GM12878 (cell line): ENCODE measurements around the gene KIAA1671. TPM values are rescaled to one million over a fixed set of nuclear protein-coding genes. Genes with fewer than 3 reads are reported as not detected.

Experiments used
- ATAC-seq: fragments of 200-7000 bp; cut with Tn5 transposase; 3 replicates; pipeline ENCODE4 v1.9.1; 2020; ENCODE audit warnings: mild to moderate bottlenecking, moderate library complexity
- BruUV-seq: library from RNA; stranded (reverse); fragments of 400-500 nt; replicated peaks from 2 replicates; lab custom pipeline; 2021; lab: Mats Ljungman, UMichigan
- CTCF ChIA-PET: fragments of 300-600 bp; sonication (Branson Sonifier 250); formaldehyde crosslinking; extraction: SDS; loops from one replicate; lab custom pipeline; 2021; ENCODE audit warnings: inconsistent platforms; lab: Yijun Ruan, JAX
- POLR2A ChIA-PET: fragments of 350-600 bp; formaldehyde crosslinking; extraction: SDS; loops from one replicate; lab custom pipeline; 2021; ENCODE audit warnings: inconsistent platforms; lab: Charles Lee
- RAD21 ChIA-PET: fragments of 300-600 bp; sonication (Branson Sonifier 250); formaldehyde crosslinking; loops from one replicate; lab custom pipeline; 2023; ENCODE audit warnings: antibody characterized with exemption; ENCODE audit not compliant: unreplicated experiment; lab: Charles Lee
- SMC1A ChIA-PET: fragments of 300-600 bp; sonication (Branson Sonifier 250); formaldehyde crosslinking; loops from one replicate; lab custom pipeline; 2023; ENCODE audit not compliant: unreplicated experiment, uncharacterized antibody; lab: Charles Lee
- DNase-seq: peaks from one replicate; pipeline ENCODE4 v3.0.0-alpha.2; 2011; ENCODE audit warnings: low read depth, low spot score
- FAIRE-seq: peaks from 3 replicates; lab custom pipeline; 2011; peaks lifted over from hg19 to GRCh38; lab: Jason Lieb, UNC
- H2AFZ ChIP-seq: 2 replicates; pipeline ENCODE4 v1.6.0; 2011; ENCODE audit warnings: low read depth, low read length, control low read depth; ENCODE audit not compliant: control insufficient read depth
- H3K27ac ChIP-seq: 2 replicates; pipeline ENCODE4 v1.5.1; 2011; ENCODE audit warnings: control low read depth; ENCODE audit not compliant: control insufficient read depth, insufficient read depth
- H3K27me3 ChIP-seq, 2 experiments: replicated peaks in 1 of 2; 2 replicates each; pipeline versions ENCODE4 v1.6.0 to v1.6.1; 2011; ENCODE audit warnings: low read length in 1 of 2; ENCODE audit not compliant: control insufficient read depth in 2 of 2, insufficient read depth in 2 of 2
- H3K36me3 ChIP-seq, 2 experiments: 2 replicates each; pipeline ENCODE4 v1.5.1; 2011; ENCODE audit warnings: low read length in 1 of 2; ENCODE audit not compliant: control insufficient read depth in 2 of 2, insufficient read depth in 2 of 2
- H3K4me1 ChIP-seq: 2 replicates; pipeline ENCODE4 v1.6.1; 2011; ENCODE audit warnings: mild to moderate bottlenecking, low read length, moderate library complexity, mixed read lengths; ENCODE audit not compliant: control insufficient read depth, insufficient read depth
- H3K4me2 ChIP-seq: 2 replicates; pipeline ENCODE4 v1.6.0; 2011; ENCODE audit warnings: control low read depth; ENCODE audit not compliant: control insufficient read depth, insufficient read depth
- H3K4me3 ChIP-seq: fragments of 200-600 bp; sonication (generic); 2 replicates; pipeline ENCODE4 v1.5.1; 2016
- H3K79me2 ChIP-seq: 2 replicates; pipeline ENCODE4 v1.6.0; 2011; ENCODE audit warnings: low read length; ENCODE audit not compliant: control insufficient read depth, insufficient read depth
- H3K9ac ChIP-seq: 2 replicates; pipeline ENCODE4 v1.8.0; 2011; ENCODE audit warnings: low read length, control low read depth, mixed read lengths; ENCODE audit not compliant: control insufficient read depth, insufficient read depth
- H3K9me3 ChIP-seq: replicated peaks from 3 replicates; pipeline ENCODE4 v1.5.1; 2011; ENCODE audit warnings: mild to moderate bottlenecking, low read length; ENCODE audit not compliant: control insufficient read depth, insufficient read depth
- H4K20me1 ChIP-seq: 2 replicates; pipeline ENCODE4 v1.6.0; 2011; ENCODE audit not compliant: control insufficient read depth, insufficient read depth
- ASH2L ChIP-seq: fragments of 300-600, 200-600 bp; sonication (generic); IDR thresholded peaks from 2 replicates; pipeline ENCODE4 v1.6.1; 2017; ENCODE audit warnings: low read depth, mild to moderate bottlenecking, borderline replicate concordance
- CEBPB ChIP-seq, 2 experiments: fragments of 150-350 bp in 1 of 2; IDR thresholded peaks; 2 replicates each; pipeline ENCODE4 v1.6.1; 2012 to 2014; ENCODE audit warnings: low read depth in 2 of 2, low read length in 2 of 2, borderline replicate concordance in 1 of 2, inconsistent platforms in 1 of 2
- HDAC2 ChIP-seq: fragments of 200-600 bp; sonication (generic); IDR thresholded peaks from 2 replicates; pipeline ENCODE4 v1.6.1; 2017
- IRF4 ChIP-seq: IDR thresholded peaks from 2 replicates; pipeline ENCODE4 v1.6.1; 2011; ENCODE audit warnings: low read depth, low read length
- MTA3 ChIP-seq: IDR thresholded peaks from 2 replicates; pipeline ENCODE4 v1.6.1; 2012; ENCODE audit warnings: low read length, inconsistent platforms, borderline replicate concordance
- MYC ChIP-seq: IDR thresholded peaks from 2 replicates; pipeline ENCODE4 v1.6.1; 2011; ENCODE audit warnings: mild to moderate bottlenecking, low read length, moderate library complexity, inconsistent platforms; ENCODE audit not compliant: insufficient read depth, insufficient replicate concordance, insufficient read length, severe bottlenecking
- PML ChIP-seq: IDR thresholded peaks from 2 replicates; pipeline ENCODE4 v1.6.1; 2012; ENCODE audit warnings: low read length, inconsistent platforms
- RAD51 ChIP-seq: fragments of 450-650 bp; IDR thresholded peaks from 2 replicates; pipeline ENCODE4 v1.6.1; 2016; ENCODE audit warnings: moderate library complexity, mild to moderate bottlenecking, inconsistent platforms
- SIX5 ChIP-seq: IDR thresholded peaks from 2 replicates; pipeline ENCODE4 v1.6.1; 2011; ENCODE audit warnings: mild to moderate bottlenecking, low read depth, low read length, moderate library complexity; ENCODE audit not compliant: severe bottlenecking
- WGBS: methylation state at CpG from one replicate; pipeline ENCODE4 v1.1.6; 2016; ENCODE audit warnings: low lambda C conversion rate; ENCODE audit not compliant: insufficient replicate concordance, insufficient coverage; ENCODE audit errors: missing lambda C conversion rate; 5-methylcytosine and 5-hydroxymethylcytosine counted together
- in situ Hi-C: fragments of 300-500 bp; cut with MboI; formaldehyde crosslinking; loops from 9 replicates; pipeline ENCODE4 v1.14.3; 2018; ENCODE audit warnings: mixed read lengths
- intact Hi-C: fragments of 100-400 bp; cut with micrococcal nuclease; formaldehyde crosslinking; loops from one replicate; pipeline ENCODE4 v1.14.2; 2022; ENCODE audit not compliant: unreplicated experiment
- polyA plus RNA-seq, 11 experiments: library from polyadenylated mRNA; depleted of rRNA in 4 of 11; unstranded in 6 of 11; stranded (reverse) in 5 of 11; fragments of >200 nt; fragmentation: Nextera tagmentation in 4 of 11; fragmentation: Illumina TruSeq in 1 of 11; extraction: Ambion mirVana in 4 of 11; extraction: Trizol in 1 of 11; gene quantifications; 1 replicate in 1 of 11; 2 replicates in 10 of 11; pipeline versions ENCODE4 v1.2.1 to v1.2.3, GENCODE V29; 2011 to 2016; ENCODE audit warnings: inconsistent platforms in 2 of 11, missing spikeins in 2 of 11, low read depth in 1 of 11
- total RNA-seq, 4 experiments: library from RNA; depleted of rRNA in 3 of 4; stranded (reverse); fragments of >200 nt in 3 of 4; fragmentation: Illumina TruSeq in 1 of 4; extraction: Trizol in 1 of 4; gene quantifications; 2 replicates each; pipeline versions ENCODE4 v1.2.1 to v1.2.3, GENCODE V29; 2013 to 2021
- TF ChIP-seq, protein P1 (sequence below): fragments of 450-650 bp; formaldehyde crosslinking; IDR thresholded peaks from 2 replicates; pipeline ENCODE4 v1.5.0; 2022; ENCODE audit warnings: mild to moderate bottlenecking, missing genetic modification characterization
- TF ChIP-seq, protein P2 (sequence below): IDR thresholded peaks from 2 replicates; pipeline ENCODE4 v1.6.1; 2012; ENCODE audit warnings: low read depth, low read length, improper control_type of control experiment
- TF ChIP-seq, protein P3 (sequence below): IDR thresholded peaks from 2 replicates; pipeline ENCODE4 v1.6.1; 2011; ENCODE audit warnings: low read depth, mild to moderate bottlenecking, low read length, moderate library complexity, borderline replicate concordance; ENCODE audit errors: extremely low read depth

Gene KIAA1671
- total and polyA plus RNA-seq, 10 of the 15 experiments (the other 5 are each of a cell fraction or from before 2014, with no cell fraction given) = 0.05 to 2.7 (median 0.33) TPM

GRCh38 chr22:25077056-25077455 lies 124.5 kb downstream of the KIAA1671 start:
- H3K36me3 ChIP-seq = no peaks in the 10 kb centered on the region
- H3K79me2 ChIP-seq = no peaks in the 10 kb centered on the region
- no peak for TF ChIP-seq PML
- TF ChIP-seq, protein P1, sequence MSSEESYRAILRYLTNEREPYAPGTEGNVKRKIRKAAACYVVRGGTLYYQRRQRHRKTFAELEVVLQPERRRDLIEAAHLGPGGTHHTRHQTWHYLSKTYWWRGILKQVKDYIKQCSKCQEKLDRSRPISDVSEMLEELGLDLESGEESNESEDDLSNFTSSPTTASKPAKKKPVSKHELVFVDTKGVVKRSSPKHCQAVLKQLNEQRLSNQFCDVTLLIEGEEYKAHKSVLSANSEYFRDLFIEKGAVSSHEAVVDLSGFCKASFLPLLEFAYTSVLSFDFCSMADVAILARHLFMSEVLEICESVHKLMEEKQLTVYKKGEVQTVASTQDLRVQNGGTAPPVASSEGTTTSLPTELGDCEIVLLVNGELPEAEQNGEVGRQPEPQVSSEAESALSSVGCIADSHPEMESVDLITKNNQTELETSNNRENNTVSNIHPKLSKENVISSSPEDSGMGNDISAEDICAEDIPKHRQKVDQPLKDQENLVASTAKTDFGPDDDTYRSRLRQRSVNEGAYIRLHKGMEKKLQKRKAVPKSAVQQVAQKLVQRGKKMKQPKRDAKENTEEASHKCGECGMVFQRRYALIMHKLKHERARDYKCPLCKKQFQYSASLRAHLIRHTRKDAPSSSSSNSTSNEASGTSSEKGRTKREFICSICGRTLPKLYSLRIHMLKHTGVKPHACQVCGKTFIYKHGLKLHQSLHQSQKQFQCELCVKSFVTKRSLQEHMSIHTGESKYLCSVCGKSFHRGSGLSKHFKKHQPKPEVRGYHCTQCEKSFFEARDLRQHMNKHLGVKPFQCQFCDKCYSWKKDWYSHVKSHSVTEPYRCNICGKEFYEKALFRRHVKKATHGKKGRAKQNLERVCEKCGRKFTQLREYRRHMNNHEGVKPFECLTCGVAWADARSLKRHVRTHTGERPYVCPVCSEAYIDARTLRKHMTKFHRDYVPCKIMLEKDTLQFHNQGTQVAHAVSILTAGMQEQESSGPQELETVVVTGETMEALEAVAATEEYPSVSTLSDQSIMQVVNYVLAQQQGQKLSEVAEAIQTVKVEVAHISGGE = no peak
- no peak for TF ChIP-seq IRF4
- TF ChIP-seq MTA3 = no peak
- TF ChIP-seq RAD51 = no peak
- no peak for TF ChIP-seq MYC
- no peak for TF ChIP-seq CEBPB (IDR thresholded peaks at IDR 0.05; ENCODE audit: borderline replicate concordance in 1 of 2, low read depth in 2 of 2, low read length in 2 of 2)
- TF ChIP-seq, protein P2, sequence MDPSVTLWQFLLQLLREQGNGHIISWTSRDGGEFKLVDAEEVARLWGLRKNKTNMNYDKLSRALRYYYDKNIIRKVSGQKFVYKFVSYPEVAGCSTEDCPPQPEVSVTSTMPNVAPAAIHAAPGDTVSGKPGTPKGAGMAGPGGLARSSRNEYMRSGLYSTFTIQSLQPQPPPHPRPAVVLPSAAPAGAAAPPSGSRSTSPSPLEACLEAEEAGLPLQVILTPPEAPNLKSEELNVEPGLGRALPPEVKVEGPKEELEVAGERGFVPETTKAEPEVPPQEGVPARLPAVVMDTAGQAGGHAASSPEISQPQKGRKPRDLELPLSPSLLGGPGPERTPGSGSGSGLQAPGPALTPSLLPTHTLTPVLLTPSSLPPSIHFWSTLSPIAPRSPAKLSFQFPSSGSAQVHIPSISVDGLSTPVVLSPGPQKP = no peak
- TF ChIP-seq ASH2L = no peak
- TF ChIP-seq, protein P3, sequence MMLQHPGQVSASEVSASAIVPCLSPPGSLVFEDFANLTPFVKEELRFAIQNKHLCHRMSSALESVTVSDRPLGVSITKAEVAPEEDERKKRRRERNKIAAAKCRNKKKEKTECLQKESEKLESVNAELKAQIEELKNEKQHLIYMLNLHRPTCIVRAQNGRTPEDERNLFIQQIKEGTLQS = no peak
- no peak for TF ChIP-seq HDAC2
- no peak for TF ChIP-seq SIX5
- ChIA-PET POLR2A (interaction anchor here (1.8 to 1.9 kb wide), 2 partner anchors 7 to 10 kb away, joined by 5 to 6 read pairs; no protein-coding TSS in a partner anchor), RAD21 (interaction anchor here (1.0 to 2.7 kb wide), 9 partner anchors 9 to 256 kb away, joined by 3 to 16 read pairs (median 5); no protein-coding TSS in a partner anchor), SMC1A (interaction anchor here (0.7 to 3.1 kb wide), 11 partner anchors 9 to 125 kb away, joined by 3 to 17 read pairs (median 4); no protein-coding TSS in a partner anchor), CTCF (interaction anchor here (0.8 to 9.4 kb wide), 14 partner anchors 8 to 256 kb away, joined by 3 to 160 read pairs (median 6); no protein-coding TSS in a partner anchor)
- no peak for FAIRE-seq
- H4K20me1 ChIP-seq = no peaks in the 10 kb centered on the region
- no peak for ATAC-seq
- peak overlapping the region; percentile 59; the same call in 1 of the 2 replicates for H3K4me2 ChIP-seq
- intact Hi-C loops (no loop called here), in situ Hi-C loops (no loop called here)
- no peaks in the 10 kb centered on the region for H3K27me3 ChIP-seq
- H3K9ac ChIP-seq = no peak overlapping the region
- H3K4me1 ChIP-seq = peaks cover 36% of the 10 kb centered on the region
- no peak for DNase-seq
- BruUV-seq = no TSS peak
- 6% methylated on average over 3 of the region's 3 CpGs for WGBS
- no peaks in the 10 kb centered on the region for H3K9me3 ChIP-seq
- H2AFZ ChIP-seq = no peak overlapping the region
- no peak overlapping the region; the same call in 1 of the 2 replicates for H3K27ac ChIP-seq
- H3K4me3 ChIP-seq = no peak overlapping the region
